ENCODE results near the gene SHB. TPM values are rescaled to one million over a fixed set of nuclear protein-coding genes. Genes with fewer than 3 reads are reported as not detected.

SHB gene
- polyA plus RNA-seq, 1 donor (not counting 4 experiments of a cell fraction or from before 2014, with no cell fraction given), result 10.9 TPM

GRCh38 chr9:37992924-37993349 is 76.1 kb downstream of the SHB start:
- no peak overlapping the region for H3K9ac ChIP-seq (ENCODE audit: control insufficient read depth, extremely low read depth, insufficient read depth, low read length)
- H3K9me3 ChIP-seq (ENCODE audit: control insufficient read depth, low read depth, low read length), result no peaks in the 10 kb centered on the region
- peaks cover 22% of the 10 kb centered on the region for H3K4me1 ChIP-seq (ENCODE audit: control insufficient read depth, extremely low read depth, insufficient read depth, low read length)
- no peaks in the 10 kb centered on the region for H3K27me3 ChIP-seq (ENCODE audit: control insufficient read depth, extremely low read depth, insufficient read depth, low read length)
- H3K36me3 ChIP-seq (ENCODE audit: control insufficient read depth in 2 of 2, extremely low read depth in 1 of 2, insufficient read depth in 2 of 2, low read length in 2 of 2), result peaks cover 9 to 10% of the 10 kb centered on the region in 2 experiments
- no peak overlapping the region for H2AFZ ChIP-seq (ENCODE audit: control insufficient read depth, low read length)
- DNase-seq (ENCODE audit: low read depth, low spot score), result no peak
- no peak overlapping the region for H3K4me2 ChIP-seq (ENCODE audit: control insufficient read depth, extremely low read depth, insufficient read depth, low read depth, low read length)
- H3K4me3 ChIP-seq (ENCODE audit: control insufficient read depth in 2 of 3, extremely low read depth in 1 of 3, insufficient read depth in 2 of 3, low read depth in 1 of 3, low read length in 3 of 3), result no peak overlapping the region
- peaks cover 70% of the 10 kb centered on the region for H3K79me2 ChIP-seq (ENCODE audit: control insufficient read depth, insufficient read depth, low read length)
- H4K20me1 ChIP-seq (ENCODE audit: control insufficient read depth, extremely low read depth, insufficient read depth, low read length), result peaks cover 2% of the 10 kb centered on the region
- dilution Hi-C loops (cut with MboI; ENCODE audit: extremely low pct_ligation_motif_present, low sequenced_read_pairs), result no loop called here
- TF ChIP-seq CTCF (optimal IDR thresholded peaks at IDR 0.05 in 1 of 3, IDR thresholded peaks at IDR 0.05 in 1 of 3, conservative IDR thresholded peaks at IDR 0.05 in 1 of 3; ENCODE audit: extremely low read depth in 1 of 3, insufficient read depth in 2 of 3, low read length in 3 of 3) (no peak), EZH2 (IDR thresholded peaks at IDR 0.05; ENCODE audit: low read length) (no peak)
- no peak for FAIRE-seq
- no peaks in the 10 kb centered on the region for H3K9me1 ChIP-seq (ENCODE audit: control insufficient read depth, extremely low read depth, insufficient read depth, low read length)
- H3K27ac ChIP-seq (ENCODE audit: control insufficient read depth, insufficient read depth, low read length), result no peak overlapping the region

GRCh38 chr9:37990404-37991015 is 78.5 kb downstream of the SHB start:
- Histone ChIP-seq H4K20me1 (ENCODE audit: control insufficient read depth, extremely low read depth, insufficient read depth, low read length) (no peaks in the 10 kb centered on the region), H3K79me2 (ENCODE audit: control insufficient read depth, insufficient read depth, low read length) (peaks cover 70% of the 10 kb centered on the region), H3K9me1 (ENCODE audit: control insufficient read depth, extremely low read depth, insufficient read depth, low read length) (no peaks in the 10 kb centered on the region), H3K9ac (ENCODE audit: control insufficient read depth, extremely low read depth, insufficient read depth, low read length) (no peak overlapping the region), H3K36me3 (ENCODE audit: control insufficient read depth in 2 of 2, extremely low read depth in 1 of 2, insufficient read depth in 2 of 2, low read length in 2 of 2) (peaks cover 10 to 11% of the 10 kb centered on the region in 2 experiments), H2AFZ (ENCODE audit: control insufficient read depth, low read length) (no peak overlapping the region), H3K4me2 (ENCODE audit: control insufficient read depth, extremely low read depth, insufficient read depth, low read depth, low read length) (no peak overlapping the region), H3K4me1 (ENCODE audit: control insufficient read depth, extremely low read depth, insufficient read depth, low read length) (peaks cover 15% of the 10 kb centered on the region), H3K27me3 (ENCODE audit: control insufficient read depth, extremely low read depth, insufficient read depth, low read length) (no peaks in the 10 kb centered on the region), H3K9me3 (ENCODE audit: control insufficient read depth, low read depth, low read length) (no peaks in the 10 kb centered on the region), H3K27ac (ENCODE audit: control insufficient read depth, insufficient read depth, low read length) (no peak overlapping the region), H3K4me3 (ENCODE audit: control insufficient read depth in 2 of 3, extremely low read depth in 1 of 3, insufficient read depth in 2 of 3, low read depth in 1 of 3, low read length in 3 of 3) (no peak overlapping the region)
- DNase-seq (ENCODE audit: low read depth, low spot score) (no peak), FAIRE-seq (no peak)
- no peak for TF ChIP-seq EZH2 (IDR thresholded peaks at IDR 0.05; ENCODE audit: low read length)
- no peak for TF ChIP-seq CTCF (optimal IDR thresholded peaks at IDR 0.05 in 1 of 3, IDR thresholded peaks at IDR 0.05 in 1 of 3, conservative IDR thresholded peaks at IDR 0.05 in 1 of 3; ENCODE audit: extremely low read depth in 1 of 3, insufficient read depth in 2 of 3, low read length in 3 of 3)
- dilution Hi-C loops (cut with MboI; ENCODE audit: extremely low pct_ligation_motif_present, low sequenced_read_pairs), result no loop called here
